Thymus (tissue), 11 donors: Measurements from ENCODE around the gene ADAMTS2. TPM values are rescaled to one million over a fixed set of nuclear protein-coding genes. Genes with fewer than 3 reads are reported as not detected.

Experiments used
- DNase-seq, 9 donors: peaks; one replicate each; pipeline ENCODE4 v3.0.0-alpha.2; 2013; ENCODE audit warnings: low spot score in 9 of 9, low read depth in 6 of 9, missing footprints in 1 of 9
- H3K27ac ChIP-seq, 2 donors: one replicate each; pipeline ENCODE4 v1.5.1; 2013; ENCODE audit warnings: control low read depth in 1 of 2, low read depth in 1 of 2, low read length in 1 of 2, mild to moderate bottlenecking in 1 of 2, moderate library complexity in 1 of 2
- H3K27me3 ChIP-seq, 2 donors: one replicate each; pipeline ENCODE4 v1.5.1; 2013; ENCODE audit warnings: low read length in 1 of 2; ENCODE audit not compliant: control insufficient read depth in 2 of 2, insufficient read depth in 1 of 2
- H3K36me3 ChIP-seq, 2 donors: one replicate each; pipeline ENCODE4 v1.5.1; 2013; ENCODE audit warnings: low read length in 1 of 2, mild to moderate bottlenecking in 1 of 2, moderate library complexity in 1 of 2; ENCODE audit not compliant: control insufficient read depth in 2 of 2, insufficient read depth in 2 of 2
- H3K4me1 ChIP-seq, 2 donors: one replicate each; pipeline ENCODE4 v1.5.1; 2013; ENCODE audit warnings: low read length in 2 of 2; ENCODE audit not compliant: control insufficient read depth in 2 of 2, insufficient read depth in 2 of 2
- H3K4me3 ChIP-seq, 2 donors: one replicate each; pipeline ENCODE4 v1.5.1; 2013; ENCODE audit warnings: low read length in 2 of 2, control low read depth in 1 of 2, mild to moderate bottlenecking in 1 of 2
- H3K9me3 ChIP-seq, 2 donors: one replicate each; pipeline ENCODE4 v1.5.1; 2013; ENCODE audit warnings: low read length in 1 of 2, mild to moderate bottlenecking in 1 of 2; ENCODE audit not compliant: control insufficient read depth in 2 of 2, insufficient read depth in 1 of 2
- WGBS: extraction: QIAGEN DNeasy Blood & Tissue Kit; methylation state at CpG from one replicate; pipeline ENCODE4 v1.1.7; 2013; 5-methylcytosine and 5-hydroxymethylcytosine counted together
- polyA plus RNA-seq: library from polyadenylated mRNA; stranded (reverse); fragments of 200-250 nt; gene quantifications from one replicate; pipeline ENCODE4 v1.2.3, GENCODE V29; 2013
- total RNA-seq: library from RNA; stranded (reverse); fragments of 120-200 nt; gene quantifications from one replicate; pipeline ENCODE4 v1.2.4, GENCODE V29; 2013
- donor health status: healthy.

ADAMTS2 gene
- total and polyA plus RNA-seq, 2 donors, result 1.3 to 1.4 TPM

GRCh38 chr5:179315356-179315890 is 29.8 kb downstream of the ADAMTS2 start:
- H3K27me3 ChIP-seq, result no peaks in the 10 kb centered on the region
- H3K4me3 ChIP-seq, result no peak overlapping the region
- 82% methylated on average over 16 of the region's 16 CpGs for WGBS
- H3K4me1 ChIP-seq, result no peaks in the 10 kb centered on the region
- no peak for DNase-seq
- H3K27ac ChIP-seq, result no peak overlapping the region
- no peaks in the 10 kb centered on the region for H3K36me3 ChIP-seq
- peaks cover 0 to 9% of the 10 kb centered on the region in 2 donors for H3K9me3 ChIP-seq

- Histone ChIP-seq H3K9me3 (peaks cover 0 to 9% of the 10 kb centered on the region in 2 donors), H3K27ac (peak overlapping the region in 1 of 2 donors; percentile 56), H3K27me3 (no peaks in the 10 kb centered on the region), H3K4me1 (no peaks in the 10 kb centered on the region), H3K4me3 (no peak overlapping the region), H3K36me3 (no peaks in the 10 kb centered on the region)
- WGBS, result 91% methylated on average over 12 of the region's 12 CpGs
- DNase-seq, result no peak
Observed at GRCh38 chr5:179314606-179315355, 30.5 kb downstream of the ADAMTS2 start.

- peak overlapping the region in 1 of 2 donors; percentile 56 for H3K27ac ChIP-seq
- peaks cover 0 to 9% of the 10 kb centered on the region in 2 donors for H3K9me3 ChIP-seq
- WGBS, result 92% methylated on average over 31 of the region's 31 CpGs
- H3K4me1 ChIP-seq, result no peaks in the 10 kb centered on the region
- H3K36me3 ChIP-seq, result no peaks in the 10 kb centered on the region
- peak in 1 of 9 donors; percentile 24 for DNase-seq
- no peaks in the 10 kb centered on the region for H3K27me3 ChIP-seq
- no peak overlapping the region for H3K4me3 ChIP-seq
Observed at GRCh38 chr5:179313849-179314521, 31.3 kb downstream of the ADAMTS2 start.

GRCh38 chr5:179312557-179313235 is 32.6 kb downstream of the ADAMTS2 start:
- 94% methylated on average over 17 of the region's 17 CpGs for WGBS
- no peak overlapping the region for H3K27ac ChIP-seq
- H3K9me3 ChIP-seq, result peaks cover 0 to 9% of the 10 kb centered on the region in 2 donors
- no peaks in the 10 kb centered on the region for H3K4me1 ChIP-seq
- no peak for DNase-seq
- no peak overlapping the region for H3K4me3 ChIP-seq
- no peaks in the 10 kb centered on the region for H3K36me3 ChIP-seq
- H3K27me3 ChIP-seq, result no peaks in the 10 kb centered on the region

GRCh38 chr5:179311581-179311980 is 33.7 kb downstream of the ADAMTS2 start:
- Histone ChIP-seq H3K4me1 (no peaks in the 10 kb centered on the region), H3K36me3 (no peaks in the 10 kb centered on the region), H3K27ac (no peak overlapping the region), H3K27me3 (no peaks in the 10 kb centered on the region), H3K4me3 (no peak overlapping the region), H3K9me3 (peaks cover 0 to 9% of the 10 kb centered on the region in 2 donors)
- no peak for DNase-seq
- 97% methylated on average over 10 of the region's 10 CpGs for WGBS

- Histone ChIP-seq H3K27me3 (no peaks in the 10 kb centered on the region), H3K36me3 (no peaks in the 10 kb centered on the region), H3K4me3 (no peak overlapping the region), H3K4me1 (no peaks in the 10 kb centered on the region), H3K9me3 (peaks cover 0 to 5% of the 10 kb centered on the region in 2 donors), H3K27ac (no peak overlapping the region)
- no peak for DNase-seq
- 73% methylated on average over 8 of the region's 8 CpGs for WGBS
Observed at GRCh38 chr5:179311091-179311470, 34.2 kb downstream of the ADAMTS2 start.

GRCh38 chr5:179310439-179311090 is 34.7 kb downstream of the ADAMTS2 start:
- Histone ChIP-seq H3K36me3 (no peaks in the 10 kb centered on the region), H3K27ac (no peak overlapping the region), H3K9me3 (peaks cover 0 to 2% of the 10 kb centered on the region in 2 donors), H3K4me3 (no peak overlapping the region), H3K4me1 (no peaks in the 10 kb centered on the region), H3K27me3 (no peaks in the 10 kb centered on the region)
- no peak for DNase-seq
- WGBS, result 74% methylated on average over 9 of the region's 9 CpGs

- H3K9me3 ChIP-seq, result no peaks in the 10 kb centered on the region
- WGBS, result 93% methylated on average over 10 of the region's 10 CpGs
- H3K4me3 ChIP-seq, result no peak overlapping the region
- no peak for DNase-seq
- H3K4me1 ChIP-seq, result no peaks in the 10 kb centered on the region
- H3K27ac ChIP-seq, result no peak overlapping the region
- H3K36me3 ChIP-seq, result no peaks in the 10 kb centered on the region
- no peaks in the 10 kb centered on the region for H3K27me3 ChIP-seq
Observed at GRCh38 chr5:179309751-179310320, 35.4 kb downstream of the ADAMTS2 start.
